ENCODE measurements around the gene C14orf180. TPM values are rescaled to one million over a fixed set of nuclear protein-coding genes. Genes with fewer than 3 reads are reported as not detected.

Gene C14orf180
- total RNA-seq, 1 experiment from 2014 or later: not detected

GRCh38 chr14:104593710-104594136 lies 14.2 kb downstream of the C14orf180 start:
- peaks cover 0 to 5% of the 10 kb centered on the region in 2 experiments; a peak in 3 of 4 replicates for H3K4me1 Mint-ChIP-seq
- H4K5ac ChIP-seq (ENCODE audit: insufficient read length, low read depth, low read length): no peak overlapping the region
- no peak overlapping the region for H3K23ac ChIP-seq (ENCODE audit: insufficient read length, low read depth, low read length)
- H3K18ac ChIP-seq (ENCODE audit: insufficient read length, low read depth, low read length): no peak overlapping the region
- H3K36me3 Mint-ChIP-seq (ENCODE audit: insufficient read depth in 1 of 3, low read depth in 3 of 3): no peaks in the 10 kb centered on the region
- H3K9ac ChIP-seq (ENCODE audit: extremely low read depth, insufficient read length, low read length): no peak overlapping the region
- no peak overlapping the region for H2BK20ac ChIP-seq (ENCODE audit: low read depth, low read length, poor library complexity, severe bottlenecking)
- H3K79me2 ChIP-seq (ENCODE audit: insufficient read depth, low read length): no peaks in the 10 kb centered on the region
- H3K4me1 ChIP-seq (ENCODE audit: insufficient read depth, low read length): no peaks in the 10 kb centered on the region
- H2BK12ac ChIP-seq (ENCODE audit: insufficient read length, low read depth, low read length): no peak overlapping the region
- no peak overlapping the region for H3K4me3 Mint-ChIP-seq
- no peak for TF ChIP-seq CTCF (conservative IDR thresholded peaks at IDR 0.05)
- H3K79me1 ChIP-seq (ENCODE audit: insufficient read depth, low read depth, low read length, poor library complexity, severe bottlenecking): no peaks in the 10 kb centered on the region
- no peaks in the 10 kb centered on the region for H3K27me3 ChIP-seq (ENCODE audit: insufficient read depth, low read length)
- WGBS (ENCODE audit: extremely low coverage, insufficient read length, low lambda C conversion rate): no CpG with 5 or more reads among the region's 12 CpGs
- no peak overlapping the region for H3K14ac ChIP-seq (ENCODE audit: insufficient read depth, low read length)
- no peak overlapping the region for H2BK15ac ChIP-seq (ENCODE audit: low read depth, low read length)
- no peak overlapping the region for H3K4me2 ChIP-seq (ENCODE audit: insufficient read depth, insufficient read length, low read length)
- H3K9me3 Mint-ChIP-seq: no peaks in the 10 kb centered on the region; a peak in 1 of 5 replicates
- H2BK5ac ChIP-seq (ENCODE audit: insufficient read length, low read length): no peak overlapping the region
- no peak overlapping the region for H2AK5ac ChIP-seq (ENCODE audit: insufficient read length, low read length)
- no peak overlapping the region for H2BK120ac ChIP-seq (ENCODE audit: low read depth, low read length, poor library complexity, severe bottlenecking)
- H3K9me3 ChIP-seq (ENCODE audit: control insufficient read depth, low read depth, low read length): no peaks in the 10 kb centered on the region
- no peaks in the 10 kb centered on the region for H4K20me1 ChIP-seq (ENCODE audit: control insufficient read depth, insufficient read depth, insufficient read length)
- no peak overlapping the region for H2AFZ ChIP-seq (ENCODE audit: low read length)
- no peak overlapping the region for H4K91ac ChIP-seq (ENCODE audit: insufficient read length, low read depth, low read length)
- H3K23me2 ChIP-seq (ENCODE audit: insufficient read length, low read depth, low read length, poor library complexity, severe bottlenecking): no peaks in the 10 kb centered on the region
- H3K56ac ChIP-seq (ENCODE audit: insufficient read length, low read depth, low read length): no peak overlapping the region
- no peak for DNase-seq
- no peak overlapping the region for H4K8ac ChIP-seq (replicated peaks; ENCODE audit: insufficient read length, low read depth, low read length)
- H3K27ac ChIP-seq (ENCODE audit: insufficient read length, low read depth, low read length): no peak overlapping the region
- H3T11ph ChIP-seq (ENCODE audit: low read length): no peak overlapping the region
- no peak overlapping the region for H3K27ac Mint-ChIP-seq
- H3K4ac ChIP-seq (ENCODE audit: low read depth, low read length): no peak overlapping the region
- H3K27me3 Mint-ChIP-seq (ENCODE audit: low read depth): peaks cover 4% of the 10 kb centered on the region

Measured in H9 (cell line).